HG03280 (cell line): ENCODE results near the gene SIGLEC11.
"Not testable (repeated sequence)": the region's sequence is repeated elsewhere in the genome, so short reads cannot be mapped to it uniquely, and the experiment has no call there.

Experiments used
- ATAC-seq: cut with Tn5 transposase; IDR thresholded peaks from one replicate; pipeline ENCODE4 v1.9.1; 2021; ENCODE audit warnings: mild to moderate bottlenecking, moderate library complexity; ENCODE audit not compliant: unreplicated experiment

The SIGLEC11 gene

GRCh38 chr19:49951806-49952478 lies 9.0 kb downstream of the SIGLEC11 start:
- ATAC-seq, result no peak

- no peak for ATAC-seq
Measured at GRCh38 chr19:49950956-49951526, 9.9 kb downstream of the SIGLEC11 start.

- ATAC-seq, result no peak
Measured at GRCh38 chr19:49950590-49950948, 10.4 kb downstream of the SIGLEC11 start.

GRCh38 chr19:49949742-49950589 lies 11.0 kb downstream of the SIGLEC11 start:
- ATAC-seq, result no peak

GRCh38 chr19:49946415-49946814 lies 14.6 kb downstream of the SIGLEC11 start:
- no peak for ATAC-seq

GRCh38 chr19:49944567-49944966 lies 16.4 kb downstream of the SIGLEC11 start:
- ATAC-seq, result not testable (repeated sequence)

GRCh38 chr19:49940482-49940791 lies 20.5 kb downstream of the SIGLEC11 start:
- no peak for ATAC-seq

- no peak for ATAC-seq
Measured at GRCh38 chr19:49939721-49940481, 21.1 kb downstream of the SIGLEC11 start.

- ATAC-seq, result no peak
Measured at GRCh38 chr19:49938662-49939061, 22.3 kb downstream of the SIGLEC11 start.

- no peak for ATAC-seq
Measured at GRCh38 chr19:49937750-49938381, 23.1 kb downstream of the SIGLEC11 start.

GRCh38 chr19:49936549-49936948 lies 24.4 kb downstream of the SIGLEC11 start:
- ATAC-seq, result no peak

GRCh38 chr19:49933643-49934042 lies 27.3 kb downstream of the SIGLEC11 start:
- ATAC-seq, result no peak

GRCh38 chr19:49932731-49933131 lies 28.2 kb downstream of the SIGLEC11 start:
- no peak for ATAC-seq

GRCh38 chr19:49932041-49932451 lies 28.9 kb downstream of the SIGLEC11 start:
- ATAC-seq, result no peak

- no peak for ATAC-seq
Measured at GRCh38 chr19:49931293-49932040, 29.5 kb downstream of the SIGLEC11 start.

GRCh38 chr19:49930483-49931011 lies 30.4 kb downstream of the SIGLEC11 start:
- ATAC-seq, result no peak

GRCh38 chr19:49929611-49930482 lies 31.1 kb downstream of the SIGLEC11 start:
- ATAC-seq, result peak; percentile 74

- peak; percentile 47 for ATAC-seq
Measured at GRCh38 chr19:49929121-49929610, 31.8 kb downstream of the SIGLEC11 start, which contains the start of the genes ATF5 and NUP62. Gene ATF5, plus strand, starts transcription at chr19:49929205. Its CDS starts 1,646 bp downstream, at chr19:49930851. Gene NUP62, minus strand, starts transcription at chr19:49929504. Its CDS starts 19,697 bp downstream, at chr19:49909807.
